MM.1S (cell line): ENCODE measurements around the gene KCNJ18.
"Not testable (repeated sequence)": the region's sequence is repeated elsewhere in the genome, so short reads cannot be mapped to it uniquely, and the experiment has no call there.

ENCODE experiments used
- DNase-seq: peaks from one replicate; pipeline ENCODE4 v3.0.0-alpha.2; 2015
- H2AFZ ChIP-seq: fragments of 300-600 bp; sonication (generic); 2 replicates; pipeline ENCODE4 v1.6.0; 2016; ENCODE audit warnings: antibody characterized with exemption, low read length
- H3F3A ChIP-seq: fragments of 300-600 bp; sonication (generic); 2 replicates; pipeline ENCODE4 v1.6.1; 2016; ENCODE audit warnings: mild to moderate bottlenecking, antibody characterized with exemption, low read length, moderate library complexity, mixed read lengths; ENCODE audit not compliant: insufficient read depth
- H3K27ac ChIP-seq: fragments of 300-600 bp; sonication (generic); 2 replicates; pipeline ENCODE4 v1.5.1; 2016; ENCODE audit warnings: mild to moderate bottlenecking, low read length
- H3K27me3 ChIP-seq: fragments of 300-600 bp; sonication (generic); replicated peaks from 2 replicates; pipeline ENCODE4 v1.6.0; 2016; ENCODE audit warnings: low read length; ENCODE audit not compliant: insufficient read depth
- H3K36me3 ChIP-seq: fragments of 300-600 bp; sonication (generic); replicated peaks from 2 replicates; pipeline ENCODE4 v1.6.1; 2016; ENCODE audit warnings: mild to moderate bottlenecking, low read length, mixed read lengths; ENCODE audit not compliant: insufficient read depth
- H3K4me1 ChIP-seq: fragments of 300-600 bp; sonication (generic); 2 replicates; pipeline ENCODE4 v1.6.1; 2016; ENCODE audit warnings: low read length, mixed read lengths
- H3K4me2 ChIP-seq: fragments of 300-600 bp; sonication (generic); 2 replicates; pipeline ENCODE4 v1.6.0; 2016; ENCODE audit warnings: low read depth, low read length
- H3K4me3 ChIP-seq: fragments of 300-600 bp; sonication (generic); 2 replicates; pipeline ENCODE4 v1.5.1; 2016; ENCODE audit warnings: low read length, mixed read lengths
- H3K79me2 ChIP-seq: fragments of 300-600 bp; sonication (generic); 2 replicates; pipeline ENCODE4 v1.6.1; 2016; ENCODE audit warnings: mixed run types, low read length, mixed read lengths
- H3K9ac ChIP-seq: fragments of 300-600 bp; sonication (generic); 2 replicates; pipeline ENCODE4 v1.6.1; 2016; ENCODE audit warnings: low read length, mixed read lengths
- H3K9me2 ChIP-seq: fragments of 300-600 bp; sonication (generic); replicated peaks from 2 replicates; pipeline ENCODE4 v1.6.1; 2016; ENCODE audit warnings: mild to moderate bottlenecking, low read length, mixed read lengths; ENCODE audit not compliant: insufficient read depth
- H3K9me3 ChIP-seq: fragments of 300-600 bp; sonication (generic); replicated peaks from 2 replicates; pipeline ENCODE4 v1.6.1; 2016; ENCODE audit warnings: mild to moderate bottlenecking, low read length, mixed read lengths; ENCODE audit not compliant: insufficient read depth
- H4K20me1 ChIP-seq: fragments of 300-600 bp; sonication (generic); 2 replicates; pipeline ENCODE4 v1.6.1; 2016; ENCODE audit warnings: mild to moderate bottlenecking, low read length, moderate library complexity, mixed read lengths; ENCODE audit not compliant: insufficient read depth

Gene KCNJ18

DNA sequence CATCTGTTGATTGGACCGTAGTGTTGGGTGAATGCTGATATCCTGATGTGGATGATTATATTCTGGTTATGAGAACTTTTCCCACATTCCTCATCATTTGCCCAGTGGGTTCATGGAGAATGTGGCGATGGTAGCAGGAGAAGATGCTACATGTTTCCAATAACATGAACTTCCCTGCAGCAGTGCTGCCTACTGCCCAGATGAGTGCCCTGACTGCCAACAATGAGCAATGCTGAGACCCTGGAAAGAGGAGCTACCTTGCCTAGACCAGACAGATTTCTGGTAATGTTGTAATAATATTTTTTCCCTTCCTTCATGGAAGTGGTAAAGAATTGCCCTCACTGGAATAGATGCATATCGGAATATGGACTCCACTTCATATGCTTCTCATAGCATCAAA, 29.2 kb upstream of the KCNJ18 start:
- H3K36me3 ChIP-seq, H3K9ac ChIP-seq, H3K4me2 ChIP-seq, H3K27me3 ChIP-seq, H3K9me2 ChIP-seq, H3K9me3 ChIP-seq, H3K4me3 ChIP-seq, H3K27ac ChIP-seq, H3F3A ChIP-seq, H3K4me1 ChIP-seq, H3K79me2 ChIP-seq, H4K20me1 ChIP-seq, DNase-seq, H2AFZ ChIP-seq: not testable (repeated sequence)

DNA sequence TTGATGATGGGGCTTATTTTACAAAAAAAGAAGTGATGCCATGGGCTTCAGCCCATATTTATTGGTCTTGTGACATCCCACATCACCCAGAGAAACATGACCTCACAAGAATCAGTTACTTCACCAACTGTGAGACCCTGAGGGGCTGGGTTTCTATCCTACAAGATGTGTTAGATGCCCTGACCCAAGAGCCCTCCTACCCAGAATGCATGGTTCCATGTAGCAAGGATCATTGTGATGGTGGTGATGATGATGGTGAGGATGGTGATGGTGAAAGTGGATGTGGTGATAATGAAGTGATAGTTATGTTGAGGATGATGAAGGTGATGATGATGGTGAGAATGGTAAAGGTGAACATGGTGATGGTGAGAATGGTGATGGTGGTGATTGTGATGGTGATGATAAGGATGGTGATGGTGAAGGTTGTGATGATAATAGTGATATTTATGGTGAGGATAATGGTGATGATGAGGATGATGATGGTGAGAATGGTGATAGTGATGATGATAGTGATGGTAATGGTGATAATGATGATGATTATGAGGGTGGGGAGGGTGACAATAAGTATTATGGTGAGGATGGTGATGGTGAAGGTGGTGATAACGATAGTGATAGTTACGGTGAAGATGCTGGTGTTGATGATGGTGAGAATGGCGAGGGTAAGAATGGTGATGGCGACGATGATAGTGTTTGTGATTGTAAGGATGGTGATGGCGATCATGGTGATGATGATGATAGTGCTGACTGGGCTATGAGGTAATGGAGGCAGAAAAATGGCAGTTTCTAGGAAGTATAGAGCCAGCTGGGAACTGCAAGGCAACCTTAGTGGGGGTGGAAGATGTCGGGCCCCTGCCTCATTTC, 28.5 kb upstream of the KCNJ18 start:
- not testable (repeated sequence) for H3K4me3 ChIP-seq, H3K4me2 ChIP-seq, H2AFZ ChIP-seq, H3K27me3 ChIP-seq, H3K36me3 ChIP-seq, H3K9ac ChIP-seq, H3K27ac ChIP-seq, DNase-seq, H3K79me2 ChIP-seq, H3K9me3 ChIP-seq, H3K4me1 ChIP-seq, H3K9me2 ChIP-seq, H4K20me1 ChIP-seq, H3F3A ChIP-seq

DNA sequence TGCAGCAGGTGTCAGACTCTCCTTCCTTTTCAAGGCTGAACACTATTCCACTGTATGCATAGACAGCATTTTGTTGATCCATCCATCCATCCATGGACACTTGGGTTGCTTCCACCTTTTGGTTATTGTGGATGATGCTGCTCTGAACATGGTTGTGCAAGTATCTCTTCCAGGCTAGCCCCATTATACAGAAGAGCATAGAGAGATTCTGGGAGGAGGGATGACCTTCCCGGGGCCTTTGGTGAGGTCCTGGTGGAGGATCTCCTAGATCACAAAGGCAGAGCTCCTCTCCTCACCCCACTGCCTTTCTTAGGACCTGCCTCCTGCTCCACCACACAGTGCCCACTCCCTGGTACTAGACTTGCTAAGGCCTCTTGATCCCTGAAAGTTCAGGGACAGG, 27.2 kb upstream of the KCNJ18 start:
- H4K20me1 ChIP-seq, H3F3A ChIP-seq, H3K9me3 ChIP-seq, H3K9me2 ChIP-seq, H3K4me2 ChIP-seq, H3K79me2 ChIP-seq, H3K4me3 ChIP-seq, DNase-seq, H3K4me1 ChIP-seq, H3K36me3 ChIP-seq, H2AFZ ChIP-seq, H3K9ac ChIP-seq, H3K27ac ChIP-seq, H3K27me3 ChIP-seq: not testable (repeated sequence)

GRCh38 chr17:21665935-21666493, 26.3 kb upstream of the KCNJ18 start:
- not testable (repeated sequence) for H3K4me3 ChIP-seq, H3K4me1 ChIP-seq, H3K27ac ChIP-seq, H3K36me3 ChIP-seq, H3K27me3 ChIP-seq, H3K79me2 ChIP-seq, DNase-seq, H3K9me3 ChIP-seq, H3K9ac ChIP-seq, H3K9me2 ChIP-seq, H4K20me1 ChIP-seq, H3F3A ChIP-seq, H2AFZ ChIP-seq, H3K4me2 ChIP-seq

GRCh38 chr17:21666711-21667412, 25.5 kb upstream of the KCNJ18 start:
- H3F3A ChIP-seq, H4K20me1 ChIP-seq, H3K27me3 ChIP-seq, DNase-seq, H3K27ac ChIP-seq, H2AFZ ChIP-seq, H3K79me2 ChIP-seq, H3K4me2 ChIP-seq, H3K9me3 ChIP-seq, H3K36me3 ChIP-seq, H3K4me1 ChIP-seq, H3K4me3 ChIP-seq, H3K9ac ChIP-seq, H3K9me2 ChIP-seq: not testable (repeated sequence)

DNA sequence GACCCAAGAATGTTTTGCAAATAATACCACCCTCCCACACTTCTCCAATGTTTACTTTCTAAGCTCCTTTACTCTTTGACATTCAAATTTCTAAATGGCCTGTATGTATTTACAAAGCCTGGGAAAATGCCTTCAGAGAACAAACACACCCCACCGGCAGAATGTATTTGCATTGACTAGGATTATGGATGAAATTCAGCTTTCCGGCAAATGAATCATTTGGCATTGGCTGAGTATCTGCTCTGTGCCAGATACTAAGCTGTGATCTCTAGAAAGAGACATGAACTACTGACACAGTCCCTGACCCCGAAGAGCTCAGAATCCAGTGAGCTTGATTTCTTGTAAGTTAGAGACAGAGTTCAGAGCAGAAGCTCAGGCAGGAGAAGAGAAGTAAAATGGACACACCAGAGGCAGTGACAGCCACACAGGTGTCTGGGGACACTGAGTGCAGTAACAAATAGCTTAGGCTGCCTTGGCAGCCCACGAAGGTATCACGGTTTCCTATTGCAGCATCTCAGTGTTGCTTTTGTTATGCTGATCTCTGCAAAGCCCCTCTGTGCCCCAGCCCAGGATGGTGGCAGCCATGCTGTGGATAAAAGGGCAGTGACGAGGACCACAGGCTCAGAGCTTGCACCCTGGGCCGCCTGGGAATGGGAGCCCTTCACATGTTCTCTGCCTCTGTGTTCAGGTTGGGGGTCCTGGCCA, 24.8 kb upstream of the KCNJ18 start:
- H3F3A ChIP-seq, H3K27ac ChIP-seq, H3K79me2 ChIP-seq, DNase-seq, H3K9ac ChIP-seq, H2AFZ ChIP-seq, H3K27me3 ChIP-seq, H3K4me1 ChIP-seq, H3K4me2 ChIP-seq, H3K9me2 ChIP-seq, H3K4me3 ChIP-seq, H3K36me3 ChIP-seq, H4K20me1 ChIP-seq, H3K9me3 ChIP-seq: not testable (repeated sequence)

GRCh38 chr17:21668118-21668488, 24.2 kb upstream of the KCNJ18 start:
- H4K20me1 ChIP-seq, H3K9me3 ChIP-seq, H3K4me2 ChIP-seq: not testable (repeated sequence)

More at GRCh38 chr17:21668118-21668488, 24.2 kb upstream of the KCNJ18 start:
- not testable (repeated sequence) for H3K27ac ChIP-seq, H3F3A ChIP-seq, DNase-seq, H3K4me1 ChIP-seq, H3K9ac ChIP-seq, H3K36me3 ChIP-seq, H3K4me3 ChIP-seq, H2AFZ ChIP-seq, H3K9me2 ChIP-seq, H3K27me3 ChIP-seq, H3K79me2 ChIP-seq
